Skeletal muscle tissue (tissue), 4 donors: Measurements from ENCODE around the gene GFER. TPM values are rescaled to one million over a fixed set of nuclear protein-coding genes. Genes with fewer than 3 reads are reported as not detected.
A peak's percentile ranks its signal among the peaks of the same experiment; 100 is the strongest.

Experiments used
- H3K27ac ChIP-seq: one replicate; pipeline ENCODE4 v1.7.0; 2013; ENCODE audit warnings: mild to moderate bottlenecking, low read depth, low read length, inconsistent platforms
- H3K27me3 ChIP-seq, 3 donors: one replicate each; pipeline ENCODE4 v1.7.0; 2013; ENCODE audit warnings: low read length in 3 of 3; ENCODE audit not compliant: control insufficient read depth in 3 of 3, insufficient read depth in 3 of 3
- H3K36me3 ChIP-seq, 3 donors: one replicate each; pipeline ENCODE4 v1.7.0; 2013; ENCODE audit warnings: low read length in 3 of 3; ENCODE audit not compliant: control insufficient read depth in 3 of 3, insufficient read depth in 3 of 3
- H3K4me1 ChIP-seq, 3 donors: one replicate each; pipeline ENCODE4 v1.7.0; 2013; ENCODE audit warnings: low read length in 3 of 3, mild to moderate bottlenecking in 3 of 3; ENCODE audit not compliant: control insufficient read depth in 3 of 3, insufficient read depth in 3 of 3
- H3K4me3 ChIP-seq, 3 donors: one replicate each; pipeline ENCODE4 v1.7.0; 2013; ENCODE audit warnings: low read length in 3 of 3
- H3K9ac ChIP-seq, 3 donors: one replicate each; pipeline ENCODE4 v1.7.0; 2013; ENCODE audit warnings: low read length in 3 of 3, mild to moderate bottlenecking in 3 of 3, moderate library complexity in 2 of 3, low read depth in 1 of 3
- H3K9me3 ChIP-seq, 3 donors: one replicate each; pipeline ENCODE4 v1.7.0; 2013; ENCODE audit warnings: low read length in 3 of 3; ENCODE audit not compliant: control insufficient read depth in 3 of 3
- total RNA-seq: library from RNA; depleted of rRNA; stranded (reverse); fragments of >200 nt; gene quantifications from one replicate; pipeline ENCODE4 v1.2.3, GENCODE V29; 2014
- donor health status: Osteomylitis.

The GFER gene
- total RNA-seq, 1 donor from 2014 or later: 4.7 TPM

- peak overlapping the region; percentile 33 to 67 (median 48) for H3K4me3 ChIP-seq
- peaks cover 3 to 11% (median 4%) of the 10 kb centered on the region in 3 donors for H3K27me3 ChIP-seq
- H3K9ac ChIP-seq: peak overlapping the region in 2 of 3 donors; percentile 10 to 76
- no peaks in the 10 kb centered on the region for H3K36me3 ChIP-seq
- H3K27ac ChIP-seq: no peak overlapping the region
- H3K9me3 ChIP-seq: no peaks in the 10 kb centered on the region
- peaks cover 26 to 44% (median 42%) of the 10 kb centered on the region in 3 donors for H3K4me1 ChIP-seq
Observed at GRCh38 chr16:2025878-2026460, 42.0 kb downstream of the GFER start.

- H3K4me3 ChIP-seq: peak within 1 kb of the TSS; percentile 70 to 85 (median 78)
- H3K4me1 ChIP-seq: peaks cover 26 to 44% (median 44%) of the 10 kb centered on the region in 3 donors
- H3K27ac ChIP-seq: no peak within 1 kb of the TSS
- H3K9ac ChIP-seq: peak within 1 kb of the TSS; percentile 2 to 78 (median 32)
- no peaks in the 10 kb centered on the region for H3K36me3 ChIP-seq
- H3K27me3 ChIP-seq: peaks cover 3 to 9% (median 3%) of the 10 kb centered on the region in 3 donors
- H3K9me3 ChIP-seq: no peaks in the 10 kb centered on the region
Observed at GRCh38 chr16:2026461-2027023, 42.5 kb downstream of the GFER start, which contains the start of gene NHERF2. Gene NHERF2 (plus strand): TSS chr16:2026902. CDS start chr16:2027006, 104 bp downstream.

GRCh38 chr16:2027024-2028010 lies 43.3 kb downstream of the GFER start:
- peak overlapping the region; percentile 70 to 85 (median 78) for H3K4me3 ChIP-seq

GRCh38 chr16:2028146-2028545 lies 44.2 kb downstream of the GFER start:
- Histone ChIP-seq H3K4me1 (peaks cover 29 to 47% (median 40%) of the 10 kb centered on the region in 3 donors), H3K27ac (no peak overlapping the region), H3K36me3 (peaks cover 0 to 3% (median 0%) of the 10 kb centered on the region in 3 donors), H3K9me3 (no peaks in the 10 kb centered on the region), H3K9ac (peak overlapping the region in 2 of 3 donors; percentile 54 to 78), H3K27me3 (peaks cover 0 to 6% (median 0%) of the 10 kb centered on the region in 3 donors), H3K4me3 (peak overlapping the region; percentile 70 to 85 (median 78))

More at GRCh38 chr16:2027024-2028010, 43.3 kb downstream of the GFER start:
- peaks cover 0 to 6% (median 0%) of the 10 kb centered on the region in 3 donors for H3K27me3 ChIP-seq
- H3K36me3 ChIP-seq: peaks cover 0 to 2% (median 0%) of the 10 kb centered on the region in 3 donors
- no peaks in the 10 kb centered on the region for H3K9me3 ChIP-seq
- H3K9ac ChIP-seq: peak overlapping the region; percentile 32 to 78 (median 54)
- no peak overlapping the region for H3K27ac ChIP-seq
- peaks cover 30 to 47% (median 46%) of the 10 kb centered on the region in 3 donors for H3K4me1 ChIP-seq

GRCh38 chr16:2028620-2029220 lies 44.7 kb downstream of the GFER start:
- peaks cover 30 to 43% (median 41%) of the 10 kb centered on the region in 3 donors for H3K4me1 ChIP-seq
- H3K27ac ChIP-seq: no peak overlapping the region
- H3K4me3 ChIP-seq: peak overlapping the region; percentile 70 to 85 (median 78)
- H3K9me3 ChIP-seq: no peaks in the 10 kb centered on the region
- H3K9ac ChIP-seq: peak overlapping the region in 1 of 3 donors; percentile 78
- peaks cover 0 to 3% (median 0%) of the 10 kb centered on the region in 3 donors for H3K36me3 ChIP-seq
- H3K27me3 ChIP-seq: peaks cover 0 to 6% (median 0%) of the 10 kb centered on the region in 3 donors

- peaks cover 29 to 42% (median 41%) of the 10 kb centered on the region in 3 donors for H3K4me1 ChIP-seq
- H3K27ac ChIP-seq: no peak overlapping the region
- H3K4me3 ChIP-seq: peak overlapping the region in 2 of 3 donors; percentile 23 to 85
Observed at GRCh38 chr16:2029350-2029749, 45.4 kb downstream of the GFER start.

GRCh38 chr16:2030036-2030435 lies 46.0 kb downstream of the GFER start:
- Histone ChIP-seq H3K27ac (no peak overlapping the region), H3K36me3 (peaks cover 0 to 3% (median 0%) of the 10 kb centered on the region in 3 donors), H3K9ac (peak overlapping the region in 1 of 3 donors; percentile 64), H3K4me1 (peaks cover 34 to 47% (median 43%) of the 10 kb centered on the region in 3 donors), H3K27me3 (peaks cover 0 to 6% (median 0%) of the 10 kb centered on the region in 3 donors), H3K9me3 (no peaks in the 10 kb centered on the region), H3K4me3 (peak overlapping the region in 2 of 3 donors; percentile 23 to 56)

More at GRCh38 chr16:2029350-2029749, 45.4 kb downstream of the GFER start:
- peaks cover 0 to 6% (median 0%) of the 10 kb centered on the region in 3 donors for H3K27me3 ChIP-seq
- peaks cover 0 to 3% (median 0%) of the 10 kb centered on the region in 3 donors for H3K36me3 ChIP-seq
- no peaks in the 10 kb centered on the region for H3K9me3 ChIP-seq
- H3K9ac ChIP-seq: peak overlapping the region in 1 of 3 donors; percentile 78

- no peaks in the 10 kb centered on the region for H3K9me3 ChIP-seq
- peaks cover 0 to 6% (median 0%) of the 10 kb centered on the region in 3 donors for H3K27me3 ChIP-seq
- H3K9ac ChIP-seq: peak overlapping the region in 1 of 3 donors; percentile 50
- no peak overlapping the region for H3K4me3 ChIP-seq
- peaks cover 35 to 51% (median 48%) of the 10 kb centered on the region in 3 donors for H3K4me1 ChIP-seq
- peak overlapping the region; percentile 7 for H3K27ac ChIP-seq
- peaks cover 0 to 3% (median 0%) of the 10 kb centered on the region in 3 donors for H3K36me3 ChIP-seq
Observed at GRCh38 chr16:2031081-2031577, 47.1 kb downstream of the GFER start.
